ENCODE results near the gene CCDC137. TPM values are rescaled to one million over a fixed set of nuclear protein-coding genes. Genes with fewer than 3 reads are reported as not detected.

Gene CCDC137
- total RNA-seq, 4 donors from 2014 or later: 10.9 to 35.7 (median 14.4) TPM

DNA sequence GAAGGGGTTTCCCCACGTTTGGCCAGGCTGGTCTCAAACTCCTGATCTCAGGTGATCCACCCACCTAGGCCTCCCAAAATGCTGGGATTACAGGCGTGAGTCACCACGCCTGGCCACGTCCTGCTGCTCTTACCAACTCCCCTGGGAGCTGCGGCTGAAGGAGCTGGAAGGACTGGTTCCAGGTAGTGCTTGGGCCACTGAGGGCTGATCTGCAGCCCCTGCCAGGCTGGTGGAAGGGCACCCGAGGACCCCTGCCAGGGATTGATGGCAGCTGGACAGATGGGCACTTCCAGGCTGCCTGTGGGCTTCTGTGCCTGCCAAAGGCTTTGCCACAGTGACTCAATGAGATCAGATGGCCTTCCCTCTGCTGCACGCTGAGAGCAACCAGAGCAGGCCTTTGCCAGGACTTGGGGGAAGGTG is 2.5 kb upstream of the CCDC137 start:
- H3K27me3 ChIP-seq: no peaks in the 10 kb centered on the region
- no peak for TF ChIP-seq EP300 (IDR thresholded peaks at IDR 0.05)
- TF ChIP-seq POLR2A (IDR thresholded peaks at IDR 0.05): no peak
- no peak for TF ChIP-seq CTCF (IDR thresholded peaks at IDR 0.05)
- no peak overlapping the region for H3K27ac ChIP-seq
- DNase-seq (ENCODE audit: low spot score in 2 of 2): no peak
- peaks cover 0 to 13% (median 0%) of the 10 kb centered on the region in 3 donors for H3K36me3 ChIP-seq
- no peaks in the 10 kb centered on the region for H3K9me3 ChIP-seq
- no peak overlapping the region for H3K4me3 ChIP-seq
- H3K4me1 ChIP-seq: peaks cover 0 to 30% (median 12%) of the 10 kb centered on the region in 4 donors
- 69 to 83% methylated on average over 7 of the region's 7 CpGs for WGBS, 2 donors

DNA sequence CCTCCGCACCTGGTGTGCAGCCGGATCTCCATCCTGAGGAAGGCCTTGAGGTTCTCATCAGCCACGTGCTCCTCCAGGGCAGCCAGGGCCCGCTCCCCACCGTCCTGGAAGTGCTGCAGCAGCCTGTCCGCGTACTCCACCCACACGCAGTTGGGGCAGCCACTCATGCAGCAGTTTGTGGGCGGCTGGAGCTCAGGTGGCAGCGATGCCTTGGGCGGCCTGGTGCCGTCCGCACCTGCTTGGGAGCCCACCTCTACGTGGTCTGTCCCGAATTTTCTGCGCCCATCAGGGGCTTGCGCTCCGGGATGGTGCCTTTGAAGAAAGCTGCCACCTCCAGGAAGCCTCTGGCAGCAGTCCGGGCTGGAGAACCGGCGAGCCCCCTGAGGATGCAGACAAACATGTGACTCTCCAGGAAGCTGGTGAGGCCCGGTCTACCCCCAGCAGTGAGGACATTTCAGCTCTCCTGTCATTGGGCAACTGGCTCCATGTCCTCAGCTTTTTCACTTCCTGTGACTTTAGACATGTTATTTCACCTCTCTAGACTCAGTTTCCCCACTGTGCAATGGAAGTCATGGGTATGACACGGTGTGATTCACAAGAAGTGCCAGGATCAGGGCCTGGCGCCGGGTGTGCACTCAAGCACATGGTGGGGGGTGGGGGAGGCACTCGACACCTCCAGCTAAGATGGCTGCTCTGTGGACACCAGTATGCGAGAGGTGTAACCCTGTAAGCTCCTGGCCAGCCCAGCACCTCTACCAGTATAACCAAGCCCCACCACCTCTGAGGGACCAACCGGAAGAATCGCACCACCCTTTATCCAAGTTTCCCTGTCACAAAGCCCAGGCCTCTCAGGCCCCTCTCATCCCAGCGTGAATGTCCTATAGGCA is 1.1 kb upstream of the CCDC137 start:
- Histone ChIP-seq H3K4me3 (peak overlapping the region; percentile 69 to 100 (median 100)), H3K27me3 (no peaks in the 10 kb centered on the region), H3K9me3 (no peaks in the 10 kb centered on the region), H3K36me3 (peaks cover 0 to 26% (median 9%) of the 10 kb centered on the region in 3 donors), H3K4me1 (peaks cover 0 to 30% (median 12%) of the 10 kb centered on the region in 4 donors), H3K27ac (peak overlapping the region in 3 of 4 donors; percentile 91 to 94 (median 93))
- TF ChIP-seq POLR2A (IDR thresholded peaks at IDR 0.05) (no peak), CTCF (IDR thresholded peaks at IDR 0.05) (no peak), EP300 (IDR thresholded peaks at IDR 0.05) (no peak)
- 54 to 66% methylated on average over 18 to 29 of the region's 30 CpGs for WGBS, 2 donors
- DNase-seq (ENCODE audit: low spot score in 2 of 2): no peak

- H3K9me3 ChIP-seq: no peaks in the 10 kb centered on the region
- H3K4me1 ChIP-seq: peaks cover 0 to 30% (median 12%) of the 10 kb centered on the region in 4 donors
- H3K36me3 ChIP-seq: peaks cover 0 to 31% (median 14%) of the 10 kb centered on the region in 3 donors
- peak overlapping the region; percentile 44 to 94 (median 92) for H3K27ac ChIP-seq
- H3K4me3 ChIP-seq: peak overlapping the region; percentile 69 to 100 (median 100)
- no peak for DNase-seq (ENCODE audit: low spot score in 2 of 2)
- TF ChIP-seq EP300 (IDR thresholded peaks at IDR 0.05): no peak
- H3K27me3 ChIP-seq: no peaks in the 10 kb centered on the region
- WGBS, 2 donors: 0% methylated on average over 14 to 16 of the region's 16 CpGs
These were observed 520 bp upstream of the CCDC137 start for GRCh38 chr17:81666092-81666341.

- TF ChIP-seq EP300 (IDR thresholded peaks at IDR 0.05) (no peak), POLR2A (IDR thresholded peaks at IDR 0.05) (no peak), CTCF (IDR thresholded peaks at IDR 0.05) (no peak)
- H3K27ac ChIP-seq: no peak overlapping the region
- H3K36me3 ChIP-seq: peaks cover 0 to 49% (median 14%) of the 10 kb centered on the region in 3 donors
- no peaks in the 10 kb centered on the region for H3K9me3 ChIP-seq
- H3K4me3 ChIP-seq: peak overlapping the region in 1 of 4 donors; percentile 99
- no peak for DNase-seq (ENCODE audit: low spot score in 2 of 2)
- H3K4me1 ChIP-seq: peaks cover 0 to 30% (median 12%) of the 10 kb centered on the region in 4 donors
- H3K27me3 ChIP-seq: no peaks in the 10 kb centered on the region
- WGBS, 2 donors: 82 to 88% methylated on average over 18 of the region's 18 CpGs
These were observed 1.2 kb downstream of the CCDC137 start for GRCh38 chr17:81667754-81668153.

DNA sequence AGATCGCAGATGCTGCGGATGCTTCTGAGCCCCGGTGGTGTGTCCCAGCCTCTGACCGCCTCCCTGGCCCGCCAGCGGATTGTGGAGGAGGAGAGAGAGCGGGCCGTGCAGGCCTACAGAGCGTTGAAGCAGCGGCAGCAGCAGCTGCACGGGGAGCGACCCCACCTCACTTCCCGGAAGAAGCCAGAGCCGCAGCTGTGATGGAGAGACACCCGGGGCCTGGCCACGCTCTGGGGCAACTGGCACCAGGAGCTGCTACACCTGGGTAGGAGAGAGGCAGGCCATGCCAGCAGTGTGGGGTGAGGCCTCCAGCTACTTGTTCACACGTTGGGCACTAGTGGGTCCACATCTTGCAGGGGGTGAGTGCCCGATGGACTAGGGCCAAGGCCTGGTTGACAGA is 6.0 kb downstream of the CCDC137 start:
- peaks cover 0 to 15% (median 3%) of the 10 kb centered on the region in 4 donors for H3K4me1 ChIP-seq
- no peaks in the 10 kb centered on the region for H3K27me3 ChIP-seq
- H3K9me3 ChIP-seq: no peaks in the 10 kb centered on the region
- H3K36me3 ChIP-seq: peaks cover 0 to 62% (median 14%) of the 10 kb centered on the region in 3 donors
- no peak overlapping the region for H3K4me3 ChIP-seq
- DNase-seq (ENCODE audit: low spot score in 2 of 2): no peak
- 78 to 80% methylated on average over 1 to 13 of the region's 18 CpGs for WGBS, 2 donors
- TF ChIP-seq CTCF (IDR thresholded peaks at IDR 0.05) (no peak), EP300 (IDR thresholded peaks at IDR 0.05) (no peak), POLR2A (IDR thresholded peaks at IDR 0.05) (no peak)
- no peak overlapping the region for H3K27ac ChIP-seq
